Stimulated activated CD4-positive, alpha-beta T cell treated with anti-CD3 and anti-CD28 coated beads, Interleukin-15, amount 100 ng/mL, for 1 hour (primary cell): Measurements from ENCODE around the gene GPRC5A.
A peak's percentile ranks its signal among the peaks of the same experiment; 100 is the strongest.
"Not testable (repeated sequence)": the region's sequence is repeated elsewhere in the genome, so short reads cannot be mapped to it uniquely, and the experiment has no call there.

Experiments
- DNase-seq, 2 donors: peaks; one replicate each; pipeline ENCODE4 v3.0.0-alpha.2; 2020; ENCODE audit warnings: low read depth in 1 of 2, low spot score in 1 of 2

Gene GPRC5A

DNA sequence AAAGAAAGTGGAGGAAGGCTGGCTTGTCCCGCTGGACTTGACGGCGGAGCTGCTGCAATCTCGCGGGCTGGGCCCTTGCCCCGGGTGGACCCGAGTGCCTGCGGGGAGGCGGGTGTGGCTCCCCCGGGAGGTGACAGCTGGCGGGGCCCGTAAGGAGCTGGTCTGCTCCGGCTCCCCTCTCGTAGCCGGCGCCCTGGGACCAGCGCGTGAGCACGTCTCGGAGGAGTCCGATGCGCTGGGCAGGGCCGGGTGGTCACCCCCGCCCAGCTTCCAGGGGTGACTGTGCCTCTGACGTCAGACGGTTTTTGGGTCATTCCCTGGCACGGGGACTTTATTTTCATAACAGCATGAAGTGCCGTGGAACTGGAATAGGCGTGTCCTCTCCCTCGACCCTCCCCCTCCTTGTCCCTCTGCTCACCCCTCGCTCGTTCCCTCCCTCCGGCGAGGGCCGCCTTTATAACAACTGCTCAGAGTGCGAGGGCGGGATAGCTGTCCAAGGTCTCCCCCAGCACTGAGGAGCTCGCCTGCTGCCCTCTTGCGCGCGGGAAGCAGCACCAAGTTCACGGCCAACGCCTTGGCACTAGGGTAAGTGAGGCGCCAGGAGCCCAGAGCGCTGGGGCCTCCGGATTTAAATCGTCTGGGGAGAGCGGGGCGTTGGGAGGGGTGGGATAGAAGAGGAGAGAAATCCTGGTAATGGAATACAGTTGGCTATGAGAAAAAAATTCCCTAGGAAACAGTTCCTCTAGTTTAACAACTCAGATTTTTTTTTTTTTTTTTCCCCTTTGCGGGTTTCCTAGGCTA, at the start of gene GPRC5A:
Gene GPRC5A (plus strand): TSS at position 483 of the 801 bp plus-strand sequence. CDS start 16,688 bp downstream, outside the sequence.
- peak in 1 of 2 donors; percentile 6 for DNase-seq

- no peak for DNase-seq
These were observed 45.5 kb upstream of the GPRC5A start for GRCh38 chr12:12845794-12846243.

GRCh38 chr12:12846780-12847179, 44.6 kb upstream of the GPRC5A start:
- DNase-seq = not testable (repeated sequence)

DNA sequence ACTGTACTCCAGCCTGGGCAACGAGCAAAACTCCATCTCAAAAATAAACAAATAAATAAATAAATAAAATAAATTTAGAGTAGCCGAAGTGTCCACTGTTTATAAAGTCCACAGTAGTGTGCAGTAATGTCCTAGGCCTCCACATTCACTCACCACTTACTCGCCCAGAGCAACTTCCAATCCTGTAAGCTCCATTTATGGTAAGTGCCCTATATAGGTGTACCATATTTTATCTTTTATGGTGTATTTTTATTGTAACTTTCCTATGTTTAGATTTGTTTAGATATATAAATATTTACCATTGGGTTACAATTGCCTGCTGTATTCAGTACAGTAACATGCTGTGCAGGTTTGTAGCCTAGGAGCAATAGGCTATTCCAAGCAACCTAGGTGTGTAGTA, 37.9 kb upstream of the GPRC5A start:
- no peak for DNase-seq

DNA sequence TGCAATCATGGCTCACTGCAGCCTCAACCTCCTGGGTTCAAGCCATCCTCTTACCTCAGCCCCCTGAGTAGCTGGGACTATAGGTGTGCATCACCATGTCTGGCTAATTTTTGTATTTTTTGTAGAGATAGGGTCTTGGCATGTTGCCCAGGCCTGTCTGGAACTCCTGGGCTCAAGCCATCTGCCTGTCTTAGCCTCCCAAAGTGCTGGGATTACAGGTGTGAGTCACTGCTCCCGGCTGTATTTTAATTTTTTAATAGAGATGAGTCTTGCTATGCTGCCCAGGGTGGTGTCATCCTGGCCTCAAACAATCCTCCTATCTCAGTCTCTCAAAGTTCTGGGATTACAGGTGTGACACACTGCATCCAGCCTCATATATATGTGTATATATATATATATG, 31.7 kb upstream of the GPRC5A start:
- DNase-seq = no peak

GRCh38 chr12:12864243-12864642, 27.1 kb upstream of the GPRC5A start:
- no peak for DNase-seq

DNA sequence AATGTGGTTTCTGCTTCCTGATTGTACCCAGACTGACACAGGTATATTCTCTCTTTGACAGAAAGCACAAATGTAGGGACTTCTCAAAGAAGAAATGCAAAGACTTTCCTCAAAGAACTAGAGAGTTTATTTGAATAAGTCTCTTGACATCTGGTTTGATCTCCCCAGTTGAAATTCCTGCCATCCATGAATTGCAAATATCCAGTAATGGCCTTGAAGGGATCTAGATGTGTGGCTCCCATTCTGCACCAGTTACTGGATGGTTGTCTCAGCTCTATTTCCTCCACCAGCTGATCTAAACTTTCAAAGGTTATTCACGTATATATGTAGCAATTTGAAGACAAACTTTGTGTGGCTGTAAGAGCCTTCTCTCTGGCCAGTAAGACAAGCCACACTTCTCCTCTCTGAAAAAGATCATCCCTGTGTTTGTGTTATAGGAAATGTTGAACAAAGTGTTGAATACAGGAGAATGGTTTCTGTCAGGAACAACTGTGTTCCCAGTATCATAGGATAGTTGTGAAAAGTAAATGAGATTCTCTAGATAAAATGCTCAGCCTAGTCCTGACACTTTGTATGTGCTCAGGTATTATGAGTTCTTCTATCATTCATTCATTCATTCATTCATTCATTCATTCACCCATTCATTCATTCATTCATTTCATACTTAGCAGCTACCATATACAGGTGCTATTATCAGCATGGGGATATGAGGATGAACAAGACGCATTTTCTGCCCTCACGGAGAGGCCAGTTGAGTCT, 22.7 kb upstream of the GPRC5A start:
- no peak for DNase-seq

GRCh38 chr12:12870465-12870864, 20.9 kb upstream of the GPRC5A start:
- no peak for DNase-seq

DNA sequence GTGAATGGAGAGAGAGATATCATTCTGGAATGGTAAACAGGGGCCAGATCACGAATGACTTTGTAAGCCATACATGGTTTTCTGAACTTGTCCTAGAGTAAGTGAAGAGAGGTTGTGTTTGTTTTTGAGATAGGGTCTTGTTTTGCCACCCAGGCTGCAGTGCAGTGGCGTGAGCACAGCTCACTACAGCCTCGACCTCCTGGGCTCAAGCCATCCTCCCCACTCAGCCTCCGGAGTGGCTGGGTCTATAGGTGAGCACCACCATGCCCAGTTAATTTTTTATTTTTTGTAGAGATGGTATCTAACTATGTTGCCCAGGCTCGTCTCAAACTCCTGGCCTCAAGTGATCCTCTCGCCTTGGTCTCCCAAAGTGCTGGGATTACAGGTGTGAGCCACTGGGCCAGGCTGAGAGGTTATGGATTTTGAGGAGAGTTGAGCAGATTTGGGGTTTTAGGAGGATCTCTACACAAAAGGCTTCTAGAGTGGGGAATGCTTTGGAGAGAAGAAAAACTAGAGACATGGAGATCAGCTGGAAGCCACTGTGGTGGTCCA, 19.7 kb upstream of the GPRC5A start:
- no peak for DNase-seq

- no peak for DNase-seq
These were observed 19.0 kb upstream of the GPRC5A start for GRCh38 chr12:12872139-12872933.

DNA sequence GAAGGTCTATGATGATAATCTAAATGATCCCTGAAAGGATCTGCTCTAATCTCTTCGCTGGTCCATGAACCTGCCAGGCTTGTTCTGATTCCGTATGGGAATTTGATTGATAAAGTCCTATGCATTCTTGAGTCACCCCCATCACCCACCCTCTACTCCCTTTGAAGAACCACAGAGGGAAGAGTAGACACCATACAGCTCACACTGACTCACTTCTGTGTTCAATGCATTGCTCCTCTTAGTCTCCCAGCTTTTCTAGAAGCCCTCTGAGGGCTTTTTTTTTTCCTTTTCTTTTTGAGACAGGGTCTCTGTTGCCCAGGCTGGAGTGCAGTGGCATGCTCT, 18.5 kb upstream of the GPRC5A start:
- DNase-seq = no peak

GRCh38 chr12:12874029-12874428, 17.3 kb upstream of the GPRC5A start:
- no peak for DNase-seq

DNA sequence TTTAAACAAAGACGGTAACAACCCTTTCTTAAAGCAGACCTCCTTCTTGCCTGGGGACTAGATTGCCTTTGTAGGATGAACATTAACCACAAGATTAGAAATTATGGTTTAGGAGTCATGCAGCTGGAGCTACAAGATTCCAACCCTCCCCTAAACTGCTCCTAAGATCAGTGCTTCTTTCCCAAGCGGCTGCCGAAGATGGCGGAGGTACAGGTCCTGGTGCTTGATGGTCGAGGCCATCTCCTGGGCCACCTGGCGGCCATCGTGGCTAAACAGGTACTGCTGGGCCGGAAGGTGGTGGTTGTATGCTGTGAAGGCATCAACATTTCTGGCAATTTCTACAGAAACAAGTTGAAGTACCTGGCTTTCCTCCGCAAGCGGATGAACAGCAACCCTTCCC, 16.1 kb upstream of the GPRC5A start:
- DNase-seq = not testable (repeated sequence)

DNA sequence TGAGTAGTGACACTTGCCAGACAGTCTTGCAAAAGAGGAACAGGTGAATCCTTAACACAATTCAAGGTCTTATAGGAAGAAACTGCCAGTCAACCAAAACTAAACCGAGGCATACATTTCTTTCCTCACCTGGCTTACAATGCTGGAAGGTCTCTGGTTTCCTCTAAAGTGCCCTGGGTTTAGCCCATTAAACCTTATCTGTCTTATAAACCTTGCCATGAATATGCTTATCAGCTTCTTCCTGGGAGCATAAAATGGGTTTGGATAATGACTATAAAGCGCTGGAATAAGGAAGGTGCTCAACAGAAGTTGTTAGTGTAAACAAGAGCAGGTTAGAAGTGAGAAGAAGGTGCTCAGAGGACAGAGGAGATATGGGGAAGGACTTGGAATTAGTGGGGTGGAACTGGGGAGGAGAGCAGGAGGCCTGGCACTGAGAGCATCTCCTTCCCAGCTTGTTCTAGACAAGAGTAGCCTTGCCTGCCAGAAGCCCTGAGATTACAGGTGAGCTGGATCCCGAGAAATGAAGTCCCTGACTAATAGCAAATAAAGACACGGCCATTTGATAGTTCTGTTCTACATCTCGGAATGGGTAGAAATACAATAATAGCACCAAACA, 14.1 kb upstream of the GPRC5A start:
- no peak for DNase-seq

- no peak for DNase-seq
These were observed 13.4 kb upstream of the GPRC5A start for GRCh38 chr12:12877781-12878455.

DNA sequence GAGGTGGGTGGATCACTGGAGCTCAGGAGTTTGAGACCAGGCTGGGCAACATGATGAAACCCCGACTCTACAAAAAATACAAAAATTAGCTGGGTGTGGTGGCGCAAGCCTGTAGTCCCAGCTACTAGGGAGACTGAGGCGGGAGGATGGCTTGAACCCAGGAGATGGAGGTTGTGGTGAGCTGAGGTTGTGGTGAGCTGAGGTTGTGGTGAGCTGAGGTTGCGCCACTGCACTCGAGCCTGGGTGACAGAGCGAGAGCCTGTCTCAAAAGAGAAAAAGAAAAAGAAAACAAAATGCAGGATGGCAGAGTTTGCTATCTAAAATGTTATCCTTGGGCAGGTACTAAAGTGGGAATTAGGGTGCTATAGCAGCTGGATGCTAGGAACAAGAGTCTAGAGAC, 10.8 kb upstream of the GPRC5A start:
- DNase-seq = no peak

DNA sequence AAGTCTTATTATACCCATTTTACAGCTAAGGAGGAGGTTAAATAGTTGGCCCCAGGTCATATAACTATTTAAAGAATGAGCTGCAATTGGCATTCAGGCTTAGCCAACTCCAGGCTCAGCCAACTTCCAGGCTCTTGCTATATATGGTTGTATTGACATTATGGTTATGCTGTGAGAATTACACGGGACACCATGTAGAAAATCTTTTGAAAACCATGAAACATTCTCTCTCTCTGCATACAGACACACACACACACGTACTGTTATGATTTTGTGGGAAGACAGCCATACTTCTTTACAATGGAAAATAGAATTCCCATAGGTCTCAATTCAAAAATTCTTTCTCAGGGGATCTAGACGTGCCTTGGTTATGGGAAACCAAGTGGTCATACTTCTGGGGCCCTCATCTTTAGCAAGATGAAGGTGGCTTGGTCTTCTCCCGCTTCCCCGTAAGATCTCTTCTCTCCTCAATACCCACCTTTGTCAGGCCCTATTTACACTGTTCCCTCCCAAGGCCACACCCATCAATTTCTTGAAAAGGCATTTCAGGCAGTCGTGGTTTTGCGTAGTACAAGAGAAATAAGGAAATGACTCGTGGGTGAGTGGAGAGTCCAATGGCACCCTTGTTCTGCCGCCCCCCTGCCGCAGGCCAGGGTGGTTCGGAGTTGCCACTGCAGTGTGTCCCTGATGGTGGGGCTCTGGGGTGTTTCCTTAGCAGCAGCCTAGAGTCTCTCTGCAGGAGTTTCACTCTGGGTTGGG, 10.0 kb upstream of the GPRC5A start:
- DNase-seq = no peak

DNA sequence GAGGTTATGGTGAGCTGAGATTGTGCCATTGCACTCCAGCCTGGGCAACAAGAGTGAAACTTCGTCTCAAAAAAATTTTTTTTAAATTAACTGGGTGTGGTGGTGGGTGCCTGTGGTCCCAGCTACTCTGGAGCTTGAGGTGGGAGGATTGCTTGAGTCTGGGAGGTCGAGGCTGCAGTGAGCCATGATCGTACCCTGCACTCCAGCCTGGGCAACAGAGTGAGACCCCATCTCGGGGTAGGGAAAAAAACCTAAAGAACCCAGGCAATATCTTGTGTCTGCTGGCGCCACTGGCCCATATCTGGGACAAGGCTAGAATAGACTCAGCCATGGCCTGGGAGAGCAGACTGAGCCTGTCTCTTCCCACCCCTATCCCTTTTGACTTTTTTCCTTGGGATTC, 9.1 kb upstream of the GPRC5A start:
- DNase-seq = no peak

GRCh38 chr12:12883369-12884001, 7.9 kb upstream of the GPRC5A start:
- DNase-seq = no peak
